Measurements from ENCODE around the gene GBA3.

DNA sequence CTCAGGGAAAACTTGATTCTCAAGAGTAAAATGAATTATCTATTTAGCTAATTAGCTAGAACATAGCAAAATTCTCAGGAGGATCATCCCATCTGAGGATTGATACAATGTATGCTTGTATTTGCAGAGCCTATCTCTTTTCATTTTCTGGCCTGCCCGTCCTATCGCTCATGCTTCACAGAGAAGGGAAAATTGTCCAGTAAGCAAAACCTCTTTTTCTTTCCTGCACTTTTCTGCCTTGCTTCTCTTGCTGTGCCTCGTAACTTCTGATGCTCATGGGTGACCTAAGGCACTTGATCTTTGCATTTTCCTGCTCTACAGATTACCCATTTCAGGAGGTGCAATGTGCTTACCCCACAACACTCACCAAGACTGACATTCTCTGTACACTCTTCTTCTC is 88.1 kb downstream of the GBA3 start:
- TF ChIP-seq CTCF (IDR thresholded peaks at IDR 0.05): no peak
- TF ChIP-seq POLR2A (IDR thresholded peaks at IDR 0.05): no peak
